Measurements from ENCODE around the gene SPEG. TPM values are rescaled to one million over a fixed set of nuclear protein-coding genes. Genes with fewer than 3 reads are reported as not detected.

The SPEG gene
- total and polyA plus RNA-seq, 3 donors from 2014 or later, result 16.0 to 24.3 (median 23.0) TPM

DNA sequence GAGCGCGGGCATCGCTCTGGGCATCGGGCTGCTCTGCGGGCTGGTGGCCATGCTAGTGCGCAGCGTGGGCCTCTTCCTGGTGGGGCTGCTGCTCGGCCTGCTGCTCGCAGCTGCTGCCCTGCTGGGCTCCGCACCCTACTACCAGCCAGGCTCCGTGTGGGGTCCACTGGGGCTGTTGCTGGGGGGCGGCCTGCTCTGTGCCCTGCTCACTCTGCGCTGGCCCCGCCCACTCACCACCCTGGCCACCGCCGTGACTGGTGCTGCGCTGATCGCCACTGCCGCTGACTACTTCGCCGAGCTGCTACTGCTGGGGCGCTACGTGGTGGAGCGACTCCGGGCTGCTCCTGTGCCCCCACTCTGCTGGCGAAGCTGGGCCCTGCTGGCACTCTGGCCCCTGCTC, 113.0 kb downstream of the SPEG start:
- intact Hi-C loops (cut with DNase I; ENCODE audit: low total_unique reads), result no loop called here
- Histone ChIP-seq H3K36me3 (ENCODE audit: low read depth, missing control alignments) (no peaks in the 10 kb centered on the region), H3K4me3 (no peak overlapping the region), H3K4me1 (peaks cover 11% of the 10 kb centered on the region), H3K27ac (no peak overlapping the region), H3K27me3 (no peaks in the 10 kb centered on the region), H3K9me3 (no peaks in the 10 kb centered on the region)
- no peak for DNase-seq
- 94 to 96% methylated on average over 10 to 26 of the region's 26 CpGs for WGBS, 2 donors
- TF ChIP-seq POLR2A (IDR thresholded peaks at IDR 0.05), result no peak
- TF ChIP-seq, protein P1, sequence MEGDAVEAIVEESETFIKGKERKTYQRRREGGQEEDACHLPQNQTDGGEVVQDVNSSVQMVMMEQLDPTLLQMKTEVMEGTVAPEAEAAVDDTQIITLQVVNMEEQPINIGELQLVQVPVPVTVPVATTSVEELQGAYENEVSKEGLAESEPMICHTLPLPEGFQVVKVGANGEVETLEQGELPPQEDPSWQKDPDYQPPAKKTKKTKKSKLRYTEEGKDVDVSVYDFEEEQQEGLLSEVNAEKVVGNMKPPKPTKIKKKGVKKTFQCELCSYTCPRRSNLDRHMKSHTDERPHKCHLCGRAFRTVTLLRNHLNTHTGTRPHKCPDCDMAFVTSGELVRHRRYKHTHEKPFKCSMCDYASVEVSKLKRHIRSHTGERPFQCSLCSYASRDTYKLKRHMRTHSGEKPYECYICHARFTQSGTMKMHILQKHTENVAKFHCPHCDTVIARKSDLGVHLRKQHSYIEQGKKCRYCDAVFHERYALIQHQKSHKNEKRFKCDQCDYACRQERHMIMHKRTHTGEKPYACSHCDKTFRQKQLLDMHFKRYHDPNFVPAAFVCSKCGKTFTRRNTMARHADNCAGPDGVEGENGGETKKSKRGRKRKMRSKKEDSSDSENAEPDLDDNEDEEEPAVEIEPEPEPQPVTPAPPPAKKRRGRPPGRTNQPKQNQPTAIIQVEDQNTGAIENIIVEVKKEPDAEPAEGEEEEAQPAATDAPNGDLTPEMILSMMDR (IDR thresholded peaks at IDR 0.05), result no peak

Other genes starting within 250 kb of the SPEG start
- gene ZFAND2B, start 228.1 kb upstream of the SPEG start, total RNA-seq, result 10 to 100 TPM; 34.3 to 41.3 TPM
- 27.0 TPM for gene ZFAND2B, start 228.1 kb upstream of the SPEG start, polyA plus RNA-seq (ENCODE audit: insufficient read depth, low read depth, low replicate concordance)
- 10 to 100 TPM; 43.8 to 47.0 TPM for gene ABCB6, start 215.9 kb upstream of the SPEG start, total RNA-seq
- gene ABCB6, start 215.9 kb upstream of the SPEG start, polyA plus RNA-seq (ENCODE audit: insufficient read depth, low read depth, low replicate concordance), result 94.8 TPM
- 100 to 1,000 TPM; 115 to 125 TPM for gene ATG9A, start 205.2 kb upstream of the SPEG start, total RNA-seq
- 207 TPM for gene ATG9A, start 205.2 kb upstream of the SPEG start, polyA plus RNA-seq (ENCODE audit: insufficient read depth, low read depth, low replicate concordance)
- gene ANKZF1, start 205.0 kb upstream of the SPEG start, total RNA-seq, result 10 to 100 TPM; 50.9 to 56.4 TPM
- gene ANKZF1, start 205.0 kb upstream of the SPEG start, polyA plus RNA-seq (ENCODE audit: insufficient read depth, low read depth, low replicate concordance), result 27.9 TPM
- gene GLB1L, start 189.4 kb upstream of the SPEG start, total RNA-seq, result 100 to 1,000 TPM in 1 of 2 donors, 10 to 100 TPM in 1; 70.9 to 109 TPM
- 224 TPM for gene GLB1L, start 189.4 kb upstream of the SPEG start, polyA plus RNA-seq (ENCODE audit: insufficient read depth, low read depth, low replicate concordance)
- 10 to 100 TPM; 29.1 to 32.6 TPM for gene STK16, start 189.4 kb upstream of the SPEG start, total RNA-seq
- 63.0 TPM for gene STK16, start 189.4 kb upstream of the SPEG start, polyA plus RNA-seq (ENCODE audit: insufficient read depth, low read depth, low replicate concordance)
- under 1 TPM in 1 of 2 donors, not detected in 1; 0.25 TPM for gene TUBA4B, start 181.6 kb upstream of the SPEG start, total RNA-seq
- gene TUBA4B, start 181.6 kb upstream of the SPEG start, polyA plus RNA-seq (ENCODE audit: insufficient read depth, low read depth, low replicate concordance), result 1.6 TPM
- 10 to 100 TPM; 27.0 to 47.6 TPM for gene TUBA4A, start 180.9 kb upstream of the SPEG start, total RNA-seq
- gene TUBA4A, start 180.9 kb upstream of the SPEG start, polyA plus RNA-seq (ENCODE audit: insufficient read depth, low read depth, low replicate concordance), result 90.0 TPM
- gene DNAJB2, start 155.5 kb upstream of the SPEG start, total RNA-seq, result 100 to 1,000 TPM; 139 to 149 TPM
- 152 TPM for gene DNAJB2, start 155.5 kb upstream of the SPEG start, polyA plus RNA-seq (ENCODE audit: insufficient read depth, low read depth, low replicate concordance)
- gene PTPRN, start 125.4 kb upstream of the SPEG start, total RNA-seq, result 1 to 10 TPM; 3.5 to 6.0 TPM
- gene PTPRN, start 125.4 kb upstream of the SPEG start, polyA plus RNA-seq (ENCODE audit: insufficient read depth, low read depth, low replicate concordance), result 1.7 TPM
- gene RESP18, start 102.1 kb upstream of the SPEG start, total RNA-seq, result under 1 TPM in 1 of 2 donors, not detected in 1; 0.71 TPM
- 1.4 TPM for gene RESP18, start 102.1 kb upstream of the SPEG start, polyA plus RNA-seq (ENCODE audit: insufficient read depth, low read depth, low replicate concordance)
- 10 to 100 TPM; 84.8 to 90.2 TPM for gene DNPEP, start 46.9 kb upstream of the SPEG start, total RNA-seq
- gene DNPEP, start 46.9 kb upstream of the SPEG start, polyA plus RNA-seq (ENCODE audit: insufficient read depth, low read depth, low replicate concordance), result 145 TPM
- 10 to 100 TPM; 17.6 to 33.3 TPM for gene DES, start 16.5 kb upstream of the SPEG start, total RNA-seq
- gene DES, start 16.5 kb upstream of the SPEG start, polyA plus RNA-seq (ENCODE audit: insufficient read depth, low read depth, low replicate concordance), result 199 TPM
- 10 to 100 TPM; 24.6 to 28.3 TPM for gene GMPPA, start 64.0 kb downstream of the SPEG start, total RNA-seq
- gene GMPPA, start 64.0 kb downstream of the SPEG start, polyA plus RNA-seq (ENCODE audit: insufficient read depth, low read depth, low replicate concordance), result 19.6 TPM
- gene ASIC4, start 79.6 kb downstream of the SPEG start, total RNA-seq, result 1 to 10 TPM; 2.0 to 4.6 TPM
- 1.5 TPM for gene ASIC4, start 79.6 kb downstream of the SPEG start, polyA plus RNA-seq (ENCODE audit: insufficient read depth, low read depth, low replicate concordance)
- 100 to 1,000 TPM; 796 to 992 TPM for gene CHPF, start 109.0 kb downstream of the SPEG start, total RNA-seq
- 194 TPM for gene CHPF, start 109.0 kb downstream of the SPEG start, polyA plus RNA-seq (ENCODE audit: insufficient read depth, low read depth, low replicate concordance)
- 10 to 100 TPM; 11.3 to 11.8 TPM for gene TMEM198, start 109.2 kb downstream of the SPEG start, total RNA-seq
- gene TMEM198, start 109.2 kb downstream of the SPEG start, polyA plus RNA-seq (ENCODE audit: insufficient read depth, low read depth, low replicate concordance), result 7.3 TPM
- 100 to 1,000 TPM; 462 to 507 TPM for gene OBSL1, start 136.7 kb downstream of the SPEG start, total RNA-seq
- gene OBSL1, start 136.7 kb downstream of the SPEG start, polyA plus RNA-seq (ENCODE audit: insufficient read depth, low read depth, low replicate concordance), result 312 TPM
- gene INHA, start 137.5 kb downstream of the SPEG start, total RNA-seq, result 100 to 1,000 TPM; 325 to 371 TPM
- 265 TPM for gene INHA, start 137.5 kb downstream of the SPEG start, polyA plus RNA-seq (ENCODE audit: insufficient read depth, low read depth, low replicate concordance)
- 100 to 1,000 TPM; 130 to 134 TPM for gene STK11IP, start 163.0 kb downstream of the SPEG start, total RNA-seq
- 81.9 TPM for gene STK11IP, start 163.0 kb downstream of the SPEG start, polyA plus RNA-seq (ENCODE audit: insufficient read depth, low read depth, low replicate concordance)
- gene SLC4A3, start 192.8 kb downstream of the SPEG start, total RNA-seq, result 10 to 100 TPM; 31.3 to 44.3 TPM
- 15.1 TPM for gene SLC4A3, start 192.8 kb downstream of the SPEG start, polyA plus RNA-seq (ENCODE audit: insufficient read depth, low read depth, low replicate concordance)